GM19328 (cell line): Measurements from ENCODE around the gene GRIK5.
"Not testable (repeated sequence)": the region's sequence is repeated elsewhere in the genome, so short reads cannot be mapped to it uniquely, and the experiment has no call there.

Experiments used
- ATAC-seq: cut with Tn5 transposase; IDR thresholded peaks from one replicate; pipeline ENCODE4 v1.9.1; 2021; ENCODE audit warnings: mild to moderate bottlenecking, moderate library complexity; ENCODE audit not compliant: unreplicated experiment

GRIK5 gene

GRCh38 chr19:42069619-42070351 is at the start of gene GRIK5:
Gene GRIK5 (minus strand): TSS chr19:42070206. CDS start chr19:42065770, 4,436 bp downstream.
- ATAC-seq = no peak

GRCh38 chr19:42117076-42117475 is 47.1 kb upstream of the GRIK5 start:
- ATAC-seq = no peak

GRCh38 chr19:42116308-42117075 is 46.5 kb upstream of the GRIK5 start:
- no peak for ATAC-seq

GRCh38 chr19:42115705-42116104 is 45.7 kb upstream of the GRIK5 start:
- no peak for ATAC-seq

- ATAC-seq = no peak
Measured at GRCh38 chr19:42115219-42115618, 45.2 kb upstream of the GRIK5 start.

GRCh38 chr19:42114412-42114811 is 44.4 kb upstream of the GRIK5 start:
- no peak for ATAC-seq

GRCh38 chr19:42113641-42114348 is 43.8 kb upstream of the GRIK5 start:
- no peak for ATAC-seq

GRCh38 chr19:42111811-42112210 is 41.8 kb upstream of the GRIK5 start:
- no peak for ATAC-seq

GRCh38 chr19:42111384-42111783 is 41.4 kb upstream of the GRIK5 start:
- ATAC-seq = no peak

- ATAC-seq = no peak
Measured at GRCh38 chr19:42110658-42111057, 40.7 kb upstream of the GRIK5 start.

- ATAC-seq = no peak
Measured at GRCh38 chr19:42109896-42110295, 39.9 kb upstream of the GRIK5 start.

- no peak for ATAC-seq
Measured at GRCh38 chr19:42108527-42109389, 38.8 kb upstream of the GRIK5 start.

- ATAC-seq = no peak
Measured at GRCh38 chr19:42105368-42105767, 35.4 kb upstream of the GRIK5 start.

GRCh38 chr19:42102877-42103276 is 32.9 kb upstream of the GRIK5 start:
- ATAC-seq = no peak

GRCh38 chr19:42100241-42100640 is 30.2 kb upstream of the GRIK5 start:
- not testable (repeated sequence) for ATAC-seq

GRCh38 chr19:42099336-42099925 is 29.4 kb upstream of the GRIK5 start:
- ATAC-seq = no peak

GRCh38 chr19:42098781-42099180 is 28.8 kb upstream of the GRIK5 start:
- ATAC-seq = no peak

GRCh38 chr19:42097461-42097860 is 27.5 kb upstream of the GRIK5 start:
- no peak for ATAC-seq

GRCh38 chr19:42096255-42096837 is 26.3 kb upstream of the GRIK5 start:
- no peak for ATAC-seq

GRCh38 chr19:42095814-42096230 is 25.8 kb upstream of the GRIK5 start:
- no peak for ATAC-seq
